Measurements from ENCODE around the gene PRODH2.

DNA sequence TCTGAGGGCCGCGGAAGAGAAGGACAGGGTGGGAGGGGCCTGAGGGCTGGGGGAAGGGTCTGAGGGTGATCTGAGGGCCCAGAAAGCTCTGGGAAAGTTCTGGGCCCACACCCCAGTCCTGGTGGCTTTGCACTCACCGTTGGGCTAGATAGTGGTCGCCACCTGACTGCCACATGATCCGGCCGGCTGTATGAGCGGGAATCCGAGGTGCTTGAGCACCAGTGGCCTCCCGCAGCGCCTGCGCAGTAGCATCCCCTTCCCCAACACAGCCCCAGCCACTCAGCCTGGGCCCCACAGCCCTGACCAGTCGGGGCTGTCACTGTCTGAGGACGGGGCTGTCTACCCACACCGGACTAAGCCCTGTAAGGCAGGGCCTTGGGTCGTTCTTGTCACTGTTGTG is 15.0 kb downstream of the PRODH2 start:
- TF ChIP-seq POLR2A (IDR thresholded peaks at IDR 0.05) = no peak
- TF ChIP-seq, protein P1, sequence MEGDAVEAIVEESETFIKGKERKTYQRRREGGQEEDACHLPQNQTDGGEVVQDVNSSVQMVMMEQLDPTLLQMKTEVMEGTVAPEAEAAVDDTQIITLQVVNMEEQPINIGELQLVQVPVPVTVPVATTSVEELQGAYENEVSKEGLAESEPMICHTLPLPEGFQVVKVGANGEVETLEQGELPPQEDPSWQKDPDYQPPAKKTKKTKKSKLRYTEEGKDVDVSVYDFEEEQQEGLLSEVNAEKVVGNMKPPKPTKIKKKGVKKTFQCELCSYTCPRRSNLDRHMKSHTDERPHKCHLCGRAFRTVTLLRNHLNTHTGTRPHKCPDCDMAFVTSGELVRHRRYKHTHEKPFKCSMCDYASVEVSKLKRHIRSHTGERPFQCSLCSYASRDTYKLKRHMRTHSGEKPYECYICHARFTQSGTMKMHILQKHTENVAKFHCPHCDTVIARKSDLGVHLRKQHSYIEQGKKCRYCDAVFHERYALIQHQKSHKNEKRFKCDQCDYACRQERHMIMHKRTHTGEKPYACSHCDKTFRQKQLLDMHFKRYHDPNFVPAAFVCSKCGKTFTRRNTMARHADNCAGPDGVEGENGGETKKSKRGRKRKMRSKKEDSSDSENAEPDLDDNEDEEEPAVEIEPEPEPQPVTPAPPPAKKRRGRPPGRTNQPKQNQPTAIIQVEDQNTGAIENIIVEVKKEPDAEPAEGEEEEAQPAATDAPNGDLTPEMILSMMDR (IDR thresholded peaks at IDR 0.05) = no peak
